Activated gamma-delta T cell treated with anti-CD3 and anti-CD28 coated beads, Interleukin-2, amount 50 U/mL, for 16 hours (primary cell): Measurements from ENCODE around the gene FAM83G.
A peak's percentile ranks its signal among the peaks of the same experiment; 100 is the strongest.
"Not testable (repeated sequence)": the region's sequence is repeated elsewhere in the genome, so short reads cannot be mapped to it uniquely, and the experiment has no call there.

Experiments
- DNase-seq: peaks from one replicate; pipeline ENCODE4 v3.0.0-alpha.2; 2020; ENCODE audit warnings: low read depth

Gene FAM83G

GRCh38 chr17:19004421-19005136, at the start of gene FAM83G:
TSS of gene FAM83G (minus strand) at chr17:19004764. CDS start at chr17:19004041, 723 bp downstream.
- DNase-seq = peak; percentile 88

GRCh38 chr17:19048826-19049225, 44.3 kb upstream of the FAM83G start:
- DNase-seq = not testable (repeated sequence)

GRCh38 chr17:19047510-19047909, 42.9 kb upstream of the FAM83G start:
- not testable (repeated sequence) for DNase-seq

- DNase-seq = not testable (repeated sequence)
These were observed 42.3 kb upstream of the FAM83G start, which contains the start of gene GRAP for GRCh38 chr17:19046782-19047375. TSS of gene GRAP (minus strand) at chr17:19046957. CDS start at chr17:19046926, 31 bp downstream.

GRCh38 chr17:19044643-19045042, 40.1 kb upstream of the FAM83G start:
- DNase-seq = not testable (repeated sequence)

- not testable (repeated sequence) for DNase-seq
These were observed 38.5 kb upstream of the FAM83G start for GRCh38 chr17:19043032-19043431.

GRCh38 chr17:19042369-19042768, 37.8 kb upstream of the FAM83G start:
- not testable (repeated sequence) for DNase-seq

- not testable (repeated sequence) for DNase-seq
These were observed 37.3 kb upstream of the FAM83G start for GRCh38 chr17:19041871-19042270.

GRCh38 chr17:19040350-19040749, 35.8 kb upstream of the FAM83G start:
- not testable (repeated sequence) for DNase-seq

GRCh38 chr17:19038730-19039129, 34.2 kb upstream of the FAM83G start:
- not testable (repeated sequence) for DNase-seq

GRCh38 chr17:19038007-19038406, 33.4 kb upstream of the FAM83G start:
- DNase-seq = not testable (repeated sequence)

- not testable (repeated sequence) for DNase-seq
These were observed 33.0 kb upstream of the FAM83G start for GRCh38 chr17:19037547-19037946.

GRCh38 chr17:19036186-19036585, 31.6 kb upstream of the FAM83G start:
- not testable (repeated sequence) for DNase-seq

- DNase-seq = not testable (repeated sequence)
These were observed 27.9 kb upstream of the FAM83G start for GRCh38 chr17:19032377-19032988.

GRCh38 chr17:19031729-19032128, 27.2 kb upstream of the FAM83G start:
- DNase-seq = peak; percentile 17

GRCh38 chr17:19030771-19031449, 26.3 kb upstream of the FAM83G start:
- DNase-seq = not testable (repeated sequence)

GRCh38 chr17:19029740-19030139, 25.2 kb upstream of the FAM83G start:
- not testable (repeated sequence) for DNase-seq

- DNase-seq = not testable (repeated sequence)
These were observed 24.1 kb upstream of the FAM83G start for GRCh38 chr17:19028671-19029070.

- DNase-seq = no peak
These were observed 19.8 kb upstream of the FAM83G start for GRCh38 chr17:19024101-19025078.

GRCh38 chr17:19023209-19023999, 18.8 kb upstream of the FAM83G start:
- no peak for DNase-seq
